Measurements from ENCODE around the gene POLA1.

POLA1 gene

DNA sequence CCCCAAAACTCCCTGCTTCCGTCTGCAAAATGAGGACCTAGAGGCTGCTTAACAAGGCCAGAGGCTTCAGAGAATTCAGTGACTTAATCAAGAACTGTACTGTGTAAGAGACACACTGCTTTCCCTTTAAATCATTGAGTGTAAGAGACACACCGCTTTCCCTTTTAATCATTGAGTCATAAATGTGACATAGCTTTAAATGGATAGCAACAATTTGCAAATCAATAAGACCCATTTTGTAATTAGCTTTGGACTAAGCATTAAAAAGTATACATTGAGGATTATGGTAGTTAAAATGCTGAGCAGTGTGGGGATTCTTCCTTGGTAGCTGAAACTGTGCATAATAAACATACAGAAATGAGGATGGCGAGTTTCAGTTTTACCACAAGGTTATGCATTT, 290.2 kb downstream of the POLA1 start:
- TF ChIP-seq FOXM1 (IDR thresholded peaks at IDR 0.05; ENCODE audit: borderline replicate concordance, low read depth), result no peak

DNA sequence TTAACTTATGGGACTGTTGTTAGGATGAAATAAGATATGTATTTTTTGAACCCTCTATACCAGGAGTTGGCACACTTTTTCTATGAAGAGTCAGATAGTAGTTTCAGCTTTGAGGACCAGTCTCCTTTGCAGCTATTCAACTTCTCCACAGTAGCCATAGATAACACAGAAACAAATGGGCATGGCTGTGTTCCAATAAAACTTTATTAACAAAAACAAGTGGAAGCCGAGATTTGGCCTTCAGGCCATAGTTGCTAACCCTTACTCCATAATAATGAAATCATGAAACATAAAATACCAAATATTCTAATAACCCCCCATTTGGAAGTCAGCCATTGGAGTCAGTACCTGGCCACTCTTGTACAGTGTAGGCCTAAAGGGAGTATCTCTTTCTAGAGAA, 291.4 kb downstream of the POLA1 start:
- TF ChIP-seq TEAD4 (IDR thresholded peaks at IDR 0.05) (no peak), EGR1 (IDR thresholded peaks at IDR 0.05) (no peak), YY1 (IDR thresholded peaks at IDR 0.05; ENCODE audit: low read depth) (no peak), CEBPB (IDR thresholded peaks at IDR 0.05) (no peak), USF1 (IDR thresholded peaks at IDR 0.05) (no peak), TCF12 (IDR thresholded peaks at IDR 0.05; ENCODE audit: low read depth) (no peak), CREB1 (IDR thresholded peaks at IDR 0.05; ENCODE audit: low read depth) (no peak)

DNA sequence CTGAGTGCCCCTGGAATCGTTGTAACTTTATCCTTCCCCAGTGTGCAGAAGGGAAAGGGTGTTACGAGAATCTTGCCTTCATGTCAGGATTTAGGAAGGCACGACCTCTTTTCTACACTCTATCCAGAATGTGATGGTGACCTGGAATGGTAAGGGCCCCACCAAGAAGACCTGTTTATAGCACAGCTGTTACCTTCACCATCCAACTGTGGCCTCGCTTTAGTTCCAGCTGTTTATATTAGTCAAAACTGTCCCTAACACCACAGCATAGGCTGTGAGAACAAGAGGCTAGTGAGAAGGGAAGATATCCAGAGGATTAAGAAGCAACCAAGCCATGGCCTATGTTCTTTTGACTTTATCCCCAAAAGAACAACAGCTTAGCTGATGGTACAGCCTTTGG, 294.0 kb downstream of the POLA1 start:
- TF ChIP-seq EP300 (IDR thresholded peaks at IDR 0.05; ENCODE audit: borderline replicate concordance), result no peak
- TF ChIP-seq USF1 (IDR thresholded peaks at IDR 0.05), result no peak
- no peak for TF ChIP-seq YY1 (IDR thresholded peaks at IDR 0.05; ENCODE audit: low read depth)
- TF ChIP-seq FOXM1 (IDR thresholded peaks at IDR 0.05; ENCODE audit: borderline replicate concordance, low read depth), result no peak
- TF ChIP-seq TCF12 (IDR thresholded peaks at IDR 0.05; ENCODE audit: low read depth), result no peak
- no peak for TF ChIP-seq EGR1 (IDR thresholded peaks at IDR 0.05)
- no peak for TF ChIP-seq CREB1 (IDR thresholded peaks at IDR 0.05; ENCODE audit: low read depth)
- TF ChIP-seq TEAD4 (IDR thresholded peaks at IDR 0.05), result no peak
- no peak for TF ChIP-seq NFIC (IDR thresholded peaks at IDR 0.05)
- TF ChIP-seq MAX (IDR thresholded peaks at IDR 0.05), result no peak
- TF ChIP-seq ZBTB7A (IDR thresholded peaks at IDR 0.05; ENCODE audit: low read depth), result no peak
- TF ChIP-seq, protein P1, sequence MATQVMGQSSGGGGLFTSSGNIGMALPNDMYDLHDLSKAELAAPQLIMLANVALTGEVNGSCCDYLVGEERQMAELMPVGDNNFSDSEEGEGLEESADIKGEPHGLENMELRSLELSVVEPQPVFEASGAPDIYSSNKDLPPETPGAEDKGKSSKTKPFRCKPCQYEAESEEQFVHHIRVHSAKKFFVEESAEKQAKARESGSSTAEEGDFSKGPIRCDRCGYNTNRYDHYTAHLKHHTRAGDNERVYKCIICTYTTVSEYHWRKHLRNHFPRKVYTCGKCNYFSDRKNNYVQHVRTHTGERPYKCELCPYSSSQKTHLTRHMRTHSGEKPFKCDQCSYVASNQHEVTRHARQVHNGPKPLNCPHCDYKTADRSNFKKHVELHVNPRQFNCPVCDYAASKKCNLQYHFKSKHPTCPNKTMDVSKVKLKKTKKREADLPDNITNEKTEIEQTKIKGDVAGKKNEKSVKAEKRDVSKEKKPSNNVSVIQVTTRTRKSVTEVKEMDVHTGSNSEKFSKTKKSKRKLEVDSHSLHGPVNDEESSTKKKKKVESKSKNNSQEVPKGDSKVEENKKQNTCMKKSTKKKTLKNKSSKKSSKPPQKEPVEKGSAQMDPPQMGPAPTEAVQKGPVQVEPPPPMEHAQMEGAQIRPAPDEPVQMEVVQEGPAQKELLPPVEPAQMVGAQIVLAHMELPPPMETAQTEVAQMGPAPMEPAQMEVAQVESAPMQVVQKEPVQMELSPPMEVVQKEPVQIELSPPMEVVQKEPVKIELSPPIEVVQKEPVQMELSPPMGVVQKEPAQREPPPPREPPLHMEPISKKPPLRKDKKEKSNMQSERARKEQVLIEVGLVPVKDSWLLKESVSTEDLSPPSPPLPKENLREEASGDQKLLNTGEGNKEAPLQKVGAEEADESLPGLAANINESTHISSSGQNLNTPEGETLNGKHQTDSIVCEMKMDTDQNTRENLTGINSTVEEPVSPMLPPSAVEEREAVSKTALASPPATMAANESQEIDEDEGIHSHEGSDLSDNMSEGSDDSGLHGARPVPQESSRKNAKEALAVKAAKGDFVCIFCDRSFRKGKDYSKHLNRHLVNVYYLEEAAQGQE (IDR thresholded peaks at IDR 0.05; ENCODE audit: low read depth), result no peak
- no peak for TF ChIP-seq RAD21 (IDR thresholded peaks at IDR 0.05; ENCODE audit: low read depth)
- TF ChIP-seq TAF1 (IDR thresholded peaks at IDR 0.05; ENCODE audit: low read depth), result no peak
- no peak for TF ChIP-seq CEBPB (IDR thresholded peaks at IDR 0.05)

DNA sequence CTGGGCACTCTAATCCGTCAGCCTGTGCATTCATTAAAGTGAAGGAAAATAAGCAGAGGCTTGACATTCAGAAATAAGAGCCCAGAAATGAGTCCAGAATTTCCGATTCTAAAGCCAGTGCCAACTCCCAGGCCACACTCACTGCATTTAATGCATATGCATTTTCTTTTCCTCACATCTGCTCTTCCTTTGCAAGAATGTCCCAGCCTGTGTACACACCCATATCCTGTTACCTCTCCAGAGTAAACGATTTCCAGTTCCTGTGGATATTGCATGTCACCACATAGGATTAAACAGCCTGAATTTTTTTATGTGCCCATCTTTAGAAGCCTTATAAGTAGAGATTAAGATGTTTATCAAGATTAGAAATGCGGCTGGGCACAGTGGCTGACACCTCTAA, 294.6 kb downstream of the POLA1 start:
- no peak for TF ChIP-seq TAF1 (IDR thresholded peaks at IDR 0.05; ENCODE audit: low read depth)
- TF ChIP-seq RAD21 (IDR thresholded peaks at IDR 0.05; ENCODE audit: low read depth), result no peak

DNA sequence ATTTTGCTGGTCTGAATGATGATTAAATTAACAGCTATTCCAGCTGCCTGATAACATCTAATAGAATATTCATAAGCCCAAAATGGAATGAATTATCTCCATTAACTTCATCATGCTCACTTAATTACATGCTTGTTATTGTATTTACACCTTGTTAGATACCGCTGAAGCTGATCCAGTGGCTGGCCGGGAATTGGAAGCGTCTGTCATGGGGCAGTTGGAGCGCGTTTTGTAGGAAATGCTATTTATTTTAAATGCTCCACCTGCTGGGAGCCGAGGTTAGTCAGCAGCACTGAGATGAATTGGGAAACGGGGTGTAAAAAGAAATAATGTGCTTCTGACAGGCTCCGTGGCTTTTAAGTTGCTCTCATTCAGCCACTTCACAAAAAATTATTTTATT, 296.8 kb downstream of the POLA1 start:
- TF ChIP-seq NFIC (IDR thresholded peaks at IDR 0.05), result no peak
- no peak for TF ChIP-seq EP300 (IDR thresholded peaks at IDR 0.05; ENCODE audit: borderline replicate concordance)

GRCh38 chrX:24993879-24994278, 300.2 kb downstream of the POLA1 start:
- TF ChIP-seq YY1 (IDR thresholded peaks at IDR 0.05; ENCODE audit: low read depth), result no peak
- no peak for TF ChIP-seq CREB1 (IDR thresholded peaks at IDR 0.05; ENCODE audit: low read depth)
- no peak for TF ChIP-seq FOXM1 (IDR thresholded peaks at IDR 0.05; ENCODE audit: borderline replicate concordance, low read depth)
- no peak for TF ChIP-seq USF1 (IDR thresholded peaks at IDR 0.05)
- TF ChIP-seq CEBPB (IDR thresholded peaks at IDR 0.05), result no peak
- no peak for TF ChIP-seq NFIC (IDR thresholded peaks at IDR 0.05)
- no peak for TF ChIP-seq TCF12 (IDR thresholded peaks at IDR 0.05; ENCODE audit: low read depth)
- TF ChIP-seq EP300 (IDR thresholded peaks at IDR 0.05; ENCODE audit: borderline replicate concordance), result no peak
- TF ChIP-seq MAX (IDR thresholded peaks at IDR 0.05), result no peak
- TF ChIP-seq RAD21 (IDR thresholded peaks at IDR 0.05; ENCODE audit: low read depth), result no peak
- TF ChIP-seq, protein P1 (IDR thresholded peaks at IDR 0.05; ENCODE audit: low read depth), result no peak
- no peak for TF ChIP-seq TEAD4 (IDR thresholded peaks at IDR 0.05)
- no peak for TF ChIP-seq EGR1 (IDR thresholded peaks at IDR 0.05)
- no peak for TF ChIP-seq ZBTB7A (IDR thresholded peaks at IDR 0.05; ENCODE audit: low read depth)
- TF ChIP-seq TAF1 (IDR thresholded peaks at IDR 0.05; ENCODE audit: low read depth), result no peak

All from Ishikawa (cell line).